Liver (tissue), 9 donors: ENCODE results near the gene PDLIM5. TPM values are rescaled to one million over a fixed set of nuclear protein-coding genes. Genes with fewer than 3 reads are reported as not detected.

Experiments
- DNase-seq: peaks from one replicate; pipeline ENCODE4 v3.0.0-alpha.2; 2017; ENCODE audit warnings: low spot score
- H3K27ac ChIP-seq, 2 donors: one replicate each; pipeline ENCODE4 v1.7.0; 2013; ENCODE audit warnings: inconsistent platforms in 2 of 2, low read length in 2 of 2, control low read depth in 1 of 2, low read depth in 1 of 2, mild to moderate bottlenecking in 1 of 2
- H3K27me3 ChIP-seq, 4 donors: one replicate each; pipeline versions ENCODE4 v1.6.1 to v1.7.0; 2013; ENCODE audit warnings: low read length in 3 of 4, inconsistent platforms in 1 of 4, mild to moderate bottlenecking in 1 of 4, moderate library complexity in 1 of 4; ENCODE audit not compliant: control insufficient read depth in 4 of 4, insufficient read depth in 4 of 4
- H3K36me3 ChIP-seq, 4 donors: one replicate each; pipeline versions ENCODE4 v1.6.1 to v1.7.0; 2013; ENCODE audit warnings: low read length in 3 of 4, mild to moderate bottlenecking in 3 of 4, low read depth in 1 of 4, moderate library complexity in 1 of 4; ENCODE audit not compliant: control insufficient read depth in 4 of 4, insufficient read depth in 3 of 4
- H3K4me1 ChIP-seq, 4 donors: one replicate each; pipeline versions ENCODE4 v1.6.1 to v1.7.0; 2013; ENCODE audit warnings: low read length in 3 of 4, mild to moderate bottlenecking in 3 of 4, moderate library complexity in 1 of 4; ENCODE audit not compliant: control insufficient read depth in 4 of 4, insufficient read depth in 4 of 4
- H3K4me3 ChIP-seq, 3 donors: one replicate each; pipeline versions ENCODE4 v1.6.1 to v1.7.0; 2013; ENCODE audit warnings: low read length in 3 of 3, control low read depth in 1 of 3, low read depth in 1 of 3, mild to moderate bottlenecking in 1 of 3
- H3K9ac ChIP-seq, 2 donors: one replicate each; pipeline ENCODE4 v1.7.0; 2013; ENCODE audit warnings: low read length in 2 of 2, mild to moderate bottlenecking in 2 of 2, moderate library complexity in 2 of 2, control low read depth in 1 of 2, low read depth in 1 of 2
- H3K9me3 ChIP-seq, 4 donors: one replicate each; pipeline versions ENCODE4 v1.6.1 to v1.7.0; 2013; ENCODE audit warnings: low read length in 3 of 4; ENCODE audit not compliant: control insufficient read depth in 4 of 4
- ATF3 ChIP-seq: IDR thresholded peaks from 2 replicates; pipeline ENCODE4 v1.6.1; 2016; ENCODE audit warnings: antibody characterized with exemption
- CTCF ChIP-seq: fragments of 150-350 bp; IDR thresholded peaks from 2 replicates; pipeline ENCODE4 v1.5.1; 2017; ENCODE audit warnings: improper control_type of control experiment, low read depth, low read length; ENCODE audit not compliant: missing input control
- EGR1 ChIP-seq, 2 donors: IDR thresholded peaks; 2 replicates each; pipeline ENCODE4 v1.6.1; 2016 to 2018; ENCODE audit warnings: antibody characterized with exemption in 2 of 2, low read depth in 2 of 2
- FOXA1 ChIP-seq: IDR thresholded peaks from 2 replicates; pipeline ENCODE4 v1.6.1; 2016; ENCODE audit warnings: antibody characterized with exemption
- FOXA2 ChIP-seq: IDR thresholded peaks from 2 replicates; pipeline ENCODE4 v1.6.1; 2016; ENCODE audit warnings: antibody characterized with exemption
- GABPA ChIP-seq, 2 donors: IDR thresholded peaks in 1 of 2; conservative IDR thresholded peaks in 1 of 2; 2 replicates each; pipeline ENCODE4 v1.6.1; 2016; ENCODE audit warnings: antibody characterized with exemption in 2 of 2, mild to moderate bottlenecking in 1 of 2, moderate library complexity in 1 of 2
- HNF4A ChIP-seq, 2 donors: conservative IDR thresholded peaks; 2 replicates each; pipeline ENCODE4 v1.6.1; 2016; ENCODE audit warnings: antibody characterized with exemption in 2 of 2, mild to moderate bottlenecking in 2 of 2
- HNF4G ChIP-seq: IDR thresholded peaks from 2 replicates; pipeline ENCODE4 v1.6.1; 2016; ENCODE audit warnings: antibody characterized with exemption
- JUND ChIP-seq, 2 donors: IDR thresholded peaks; 2 replicates each; pipeline ENCODE4 v1.6.1; 2016; ENCODE audit warnings: antibody characterized with exemption in 2 of 2
- MAX ChIP-seq: IDR thresholded peaks from 2 replicates; pipeline ENCODE4 v1.6.1; 2016; ENCODE audit warnings: antibody characterized with exemption
- NR2F2 ChIP-seq: IDR thresholded peaks from 2 replicates; pipeline ENCODE4 v1.6.1; 2016; ENCODE audit warnings: antibody characterized with exemption
- RAD21 ChIP-seq, 2 donors: IDR thresholded peaks; 2 replicates each; pipeline ENCODE4 v1.6.1; 2016; ENCODE audit warnings: antibody characterized with exemption in 2 of 2, mild to moderate bottlenecking in 2 of 2
- RXRA ChIP-seq, 2 donors: IDR thresholded peaks; 2 replicates each; pipeline ENCODE4 v1.6.1; 2017 to 2018; ENCODE audit warnings: antibody characterized with exemption in 2 of 2, mild to moderate bottlenecking in 1 of 2
- SP1 ChIP-seq: IDR thresholded peaks from 2 replicates; pipeline ENCODE4 v1.6.1; 2018; ENCODE audit warnings: antibody characterized with exemption, mild to moderate bottlenecking
- TAF1 ChIP-seq: conservative IDR thresholded peaks from 2 replicates; pipeline ENCODE4 v1.6.1; 2016; ENCODE audit warnings: antibody characterized with exemption, mild to moderate bottlenecking
- YY1 ChIP-seq: IDR thresholded peaks from 2 replicates; pipeline ENCODE4 v1.6.1; 2016; ENCODE audit warnings: antibody characterized with exemption, mild to moderate bottlenecking
- whole genome bisulfite sequencing: extraction: QIAGEN DNeasy Blood & Tissue Kit; methylation state at CpG from one replicate; pipeline ENCODE4 v1.1.7; 2013; 5-methylcytosine and 5-hydroxymethylcytosine counted together
- polyA plus RNA-seq, 2 donors: library from polyadenylated mRNA; stranded (reverse) in 1 of 2; unstranded in 1 of 2; fragments of 200-250 nt in 1 of 2; fragments of >200 nt in 1 of 2; fragmentation: Nextera tagmentation in 1 of 2; extraction: Ambion mirVana in 1 of 2; gene quantifications; one replicate each; pipeline versions ENCODE4 v1.2.1 to v1.2.3, GENCODE V29; 2013 to 2015
- total RNA-seq, 2 donors: library from RNA; depleted of rRNA; stranded (reverse); fragments of >200 nt; gene quantifications; one replicate each; pipeline ENCODE4 v1.2.3, GENCODE V29; 2014
- TF ChIP-seq, protein P1 (sequence below): IDR thresholded peaks from 2 replicates; pipeline ENCODE4 v1.6.1; 2016; ENCODE audit warnings: antibody characterized with exemption
- TF ChIP-seq, protein P2 (sequence below): IDR thresholded peaks from 2 replicates; pipeline ENCODE4 v1.6.1; 2016; ENCODE audit warnings: antibody characterized with exemption, mild to moderate bottlenecking
- donor health status: healthy.
- donor health status: healthy.
- donor health status: healthy.
- donor health status: healthy.
- donor health status: healthy.

The PDLIM5 gene
- total and polyA plus RNA-seq, 4 donors = 19.1 to 114 (median 67.8) TPM

GRCh38 chr4:94439606-94440005 is 12.1 kb upstream of the PDLIM5 start:
- Histone ChIP-seq H3K9me3 (no peaks in the 10 kb centered on the region), H3K27ac (no peak overlapping the region), H3K9ac (no peak overlapping the region), H3K36me3 (no peaks in the 10 kb centered on the region), H3K4me1 (no peaks in the 10 kb centered on the region), H3K27me3 (no peaks in the 10 kb centered on the region), H3K4me3 (no peak overlapping the region)
- WGBS = 75% methylated on average over 2 of the region's 2 CpGs
- TF ChIP-seq, protein P1, sequence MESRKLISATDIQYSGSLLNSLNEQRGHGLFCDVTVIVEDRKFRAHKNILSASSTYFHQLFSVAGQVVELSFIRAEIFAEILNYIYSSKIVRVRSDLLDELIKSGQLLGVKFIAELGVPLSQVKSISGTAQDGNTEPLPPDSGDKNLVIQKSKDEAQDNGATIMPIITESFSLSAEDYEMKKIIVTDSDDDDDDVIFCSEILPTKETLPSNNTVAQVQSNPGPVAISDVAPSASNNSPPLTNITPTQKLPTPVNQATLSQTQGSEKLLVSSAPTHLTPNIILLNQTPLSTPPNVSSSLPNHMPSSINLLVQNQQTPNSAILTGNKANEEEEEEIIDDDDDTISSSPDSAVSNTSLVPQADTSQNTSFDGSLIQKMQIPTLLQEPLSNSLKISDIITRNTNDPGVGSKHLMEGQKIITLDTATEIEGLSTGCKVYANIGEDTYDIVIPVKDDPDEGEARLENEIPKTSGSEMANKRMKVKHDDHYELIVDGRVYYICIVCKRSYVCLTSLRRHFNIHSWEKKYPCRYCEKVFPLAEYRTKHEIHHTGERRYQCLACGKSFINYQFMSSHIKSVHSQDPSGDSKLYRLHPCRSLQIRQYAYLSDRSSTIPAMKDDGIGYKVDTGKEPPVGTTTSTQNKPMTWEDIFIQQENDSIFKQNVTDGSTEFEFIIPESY = no peak
- no peak for TF ChIP-seq MAX
- DNase-seq = no peak

DNA sequence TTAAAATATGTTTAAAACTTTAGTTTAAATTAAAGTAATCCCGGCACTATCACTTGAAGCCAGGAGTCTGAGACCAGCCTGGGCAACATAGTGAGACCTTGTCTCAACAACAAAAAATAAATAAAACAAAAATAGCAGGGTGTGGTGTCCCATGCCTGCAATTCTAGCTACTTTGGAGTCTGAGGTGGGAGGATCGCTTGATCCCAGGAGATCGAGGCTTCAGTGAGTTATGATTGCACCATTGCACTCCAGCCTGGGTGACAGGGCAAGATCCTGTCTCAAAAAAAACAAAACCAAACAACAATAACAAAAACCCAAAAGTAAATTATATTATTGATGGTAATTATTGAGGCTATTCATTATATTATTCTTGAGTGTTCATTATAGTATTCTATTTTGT is 9.9 kb upstream of the PDLIM5 start:
- DNase-seq = no peak
- TF ChIP-seq MAX (no peak), NR2F2 (no peak), RXRA (IDR thresholded peaks at IDR 0.05) (no peak), YY1 (no peak), FOXA1 (no peak), EGR1 (IDR thresholded peaks at IDR 0.05; ENCODE audit: low read depth in 2 of 2) (no peak), TAF1 (no peak), JUND (IDR thresholded peaks at IDR 0.05) (no peak), CTCF (no peak), ATF3 (no peak), FOXA2 (no peak), SP1 (no peak), HNF4A (conservative IDR thresholded peaks at IDR 0.05) (no peak), GABPA (IDR thresholded peaks at IDR 0.05 in 1 of 2, conservative IDR thresholded peaks at IDR 0.05 in 1 of 2) (no peak), HNF4G (no peak), RAD21 (IDR thresholded peaks at IDR 0.05) (no peak)
- TF ChIP-seq, protein P2, sequence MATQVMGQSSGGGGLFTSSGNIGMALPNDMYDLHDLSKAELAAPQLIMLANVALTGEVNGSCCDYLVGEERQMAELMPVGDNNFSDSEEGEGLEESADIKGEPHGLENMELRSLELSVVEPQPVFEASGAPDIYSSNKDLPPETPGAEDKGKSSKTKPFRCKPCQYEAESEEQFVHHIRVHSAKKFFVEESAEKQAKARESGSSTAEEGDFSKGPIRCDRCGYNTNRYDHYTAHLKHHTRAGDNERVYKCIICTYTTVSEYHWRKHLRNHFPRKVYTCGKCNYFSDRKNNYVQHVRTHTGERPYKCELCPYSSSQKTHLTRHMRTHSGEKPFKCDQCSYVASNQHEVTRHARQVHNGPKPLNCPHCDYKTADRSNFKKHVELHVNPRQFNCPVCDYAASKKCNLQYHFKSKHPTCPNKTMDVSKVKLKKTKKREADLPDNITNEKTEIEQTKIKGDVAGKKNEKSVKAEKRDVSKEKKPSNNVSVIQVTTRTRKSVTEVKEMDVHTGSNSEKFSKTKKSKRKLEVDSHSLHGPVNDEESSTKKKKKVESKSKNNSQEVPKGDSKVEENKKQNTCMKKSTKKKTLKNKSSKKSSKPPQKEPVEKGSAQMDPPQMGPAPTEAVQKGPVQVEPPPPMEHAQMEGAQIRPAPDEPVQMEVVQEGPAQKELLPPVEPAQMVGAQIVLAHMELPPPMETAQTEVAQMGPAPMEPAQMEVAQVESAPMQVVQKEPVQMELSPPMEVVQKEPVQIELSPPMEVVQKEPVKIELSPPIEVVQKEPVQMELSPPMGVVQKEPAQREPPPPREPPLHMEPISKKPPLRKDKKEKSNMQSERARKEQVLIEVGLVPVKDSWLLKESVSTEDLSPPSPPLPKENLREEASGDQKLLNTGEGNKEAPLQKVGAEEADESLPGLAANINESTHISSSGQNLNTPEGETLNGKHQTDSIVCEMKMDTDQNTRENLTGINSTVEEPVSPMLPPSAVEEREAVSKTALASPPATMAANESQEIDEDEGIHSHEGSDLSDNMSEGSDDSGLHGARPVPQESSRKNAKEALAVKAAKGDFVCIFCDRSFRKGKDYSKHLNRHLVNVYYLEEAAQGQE = no peak
- TF ChIP-seq, protein P1 = no peak
- Histone ChIP-seq H3K9ac (no peak overlapping the region), H3K4me3 (no peak overlapping the region), H3K9me3 (no peaks in the 10 kb centered on the region), H3K4me1 (no peaks in the 10 kb centered on the region), H3K27ac (no peak overlapping the region), H3K36me3 (no peaks in the 10 kb centered on the region), H3K27me3 (no peaks in the 10 kb centered on the region)
- 92% methylated on average over 3 of the region's 3 CpGs for WGBS
